NCI-H146 (cell line): Measurements from ENCODE around the gene ZBTB1.
"Not testable (repeated sequence)": the region's sequence is repeated elsewhere in the genome, so short reads cannot be mapped to it uniquely, and the experiment has no call there.

ENCODE experiments used
- DNase-seq: peaks from one replicate; lab custom pipeline; 2025; lab: John Stamatoyannopoulos, UW

ZBTB1 gene

DNA sequence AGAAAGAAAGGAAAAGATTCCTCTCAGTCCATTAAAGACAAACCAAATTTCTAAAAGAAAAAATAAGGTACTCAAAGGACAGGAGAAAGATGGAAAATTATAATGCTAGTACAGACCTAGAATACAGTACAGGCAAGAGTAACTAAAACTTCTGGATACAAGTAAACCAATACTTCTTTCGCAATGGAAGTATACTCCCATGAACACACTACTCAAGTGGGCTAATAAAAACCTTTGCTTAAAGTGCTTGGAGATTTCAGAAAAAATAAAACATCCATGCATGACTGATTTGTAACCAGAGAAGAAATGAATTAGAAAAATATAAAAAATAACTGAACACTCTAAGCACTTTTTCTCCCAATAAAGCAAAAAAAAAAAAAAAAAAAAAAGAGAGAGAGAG lies 4.5 kb upstream of the ZBTB1 start:
- DNase-seq = no peak

DNA sequence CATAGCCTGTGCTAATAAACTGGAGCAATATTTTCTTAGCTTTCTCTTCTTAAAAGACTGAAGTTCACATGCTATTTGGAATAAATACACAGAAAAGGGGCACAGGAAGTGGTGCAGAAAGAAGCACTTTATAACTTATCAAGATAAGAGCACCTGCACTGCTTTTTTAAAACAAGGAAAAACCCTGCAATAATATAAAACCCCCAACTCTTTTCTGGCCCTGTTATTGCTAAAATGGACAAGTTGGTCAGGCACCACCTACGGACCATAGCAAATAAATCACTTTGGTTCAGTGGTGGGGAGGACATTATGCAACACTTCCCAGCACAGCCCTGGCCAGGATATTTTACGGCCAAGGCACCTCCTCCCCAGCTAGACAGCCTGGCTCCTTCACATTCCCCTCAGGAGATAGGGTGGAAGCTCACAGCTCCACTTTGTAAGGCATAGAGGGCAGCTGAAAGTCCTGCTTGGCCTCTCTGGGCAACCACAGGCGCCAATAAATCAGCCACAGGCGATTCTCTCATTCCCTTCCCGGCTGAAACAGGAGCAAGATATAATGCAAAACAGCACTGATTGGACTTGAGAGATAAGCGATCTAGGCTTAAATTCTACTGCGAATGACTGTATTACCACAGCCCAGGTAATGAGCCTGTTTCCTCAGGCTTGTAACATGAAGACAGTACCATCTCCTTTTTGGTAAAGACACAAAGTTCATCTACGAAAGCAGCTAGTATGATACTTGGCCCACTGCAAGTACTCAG lies 3.0 kb upstream of the ZBTB1 start:
- DNase-seq = no peak

DNA sequence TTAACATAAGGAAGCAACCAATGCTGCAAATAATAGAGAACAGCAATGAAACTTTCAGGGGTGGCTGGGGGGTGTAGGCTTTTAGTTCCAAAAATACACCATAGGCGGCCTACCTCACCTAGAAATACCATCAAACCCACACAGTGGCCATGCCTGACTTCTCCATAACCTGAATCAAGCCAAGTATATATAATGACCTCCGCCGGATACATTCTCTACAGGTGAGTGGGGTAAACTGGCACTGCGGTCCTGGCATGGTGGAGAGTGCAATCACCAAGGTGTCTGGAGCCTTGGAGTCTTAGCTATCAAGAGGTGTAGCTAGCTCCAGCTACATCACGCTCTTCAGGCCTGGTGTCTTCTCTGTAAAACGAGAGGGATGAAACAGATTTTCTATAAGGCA lies 2.1 kb upstream of the ZBTB1 start:
- DNase-seq = no peak

DNA sequence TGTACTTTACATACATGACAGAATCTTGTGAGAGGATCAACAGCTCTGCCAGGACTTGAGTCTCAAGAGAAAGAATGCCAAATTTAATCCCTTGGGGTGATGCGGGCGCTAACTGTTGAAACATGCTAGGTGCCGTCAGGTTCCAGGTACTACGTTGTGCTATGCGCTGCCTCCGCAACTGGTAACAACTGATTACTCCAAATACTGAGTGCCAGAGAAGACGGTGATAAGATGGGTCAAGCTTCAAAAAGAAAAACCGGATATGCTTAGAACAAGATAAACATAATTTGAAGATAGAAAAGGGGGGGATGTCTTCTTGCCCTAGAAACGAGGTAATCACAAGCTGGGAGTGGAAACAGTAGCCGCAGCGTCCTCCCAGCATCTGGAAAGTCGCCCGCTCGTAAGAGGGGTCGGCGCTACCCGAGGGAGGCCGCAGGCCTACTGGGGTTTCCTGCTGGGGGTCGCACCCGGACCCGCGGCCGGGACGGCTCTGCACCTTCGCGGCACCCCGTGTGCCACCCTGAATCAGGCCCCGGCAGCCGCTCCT lies 1.6 kb upstream of the ZBTB1 start:
- no peak for DNase-seq

DNA sequence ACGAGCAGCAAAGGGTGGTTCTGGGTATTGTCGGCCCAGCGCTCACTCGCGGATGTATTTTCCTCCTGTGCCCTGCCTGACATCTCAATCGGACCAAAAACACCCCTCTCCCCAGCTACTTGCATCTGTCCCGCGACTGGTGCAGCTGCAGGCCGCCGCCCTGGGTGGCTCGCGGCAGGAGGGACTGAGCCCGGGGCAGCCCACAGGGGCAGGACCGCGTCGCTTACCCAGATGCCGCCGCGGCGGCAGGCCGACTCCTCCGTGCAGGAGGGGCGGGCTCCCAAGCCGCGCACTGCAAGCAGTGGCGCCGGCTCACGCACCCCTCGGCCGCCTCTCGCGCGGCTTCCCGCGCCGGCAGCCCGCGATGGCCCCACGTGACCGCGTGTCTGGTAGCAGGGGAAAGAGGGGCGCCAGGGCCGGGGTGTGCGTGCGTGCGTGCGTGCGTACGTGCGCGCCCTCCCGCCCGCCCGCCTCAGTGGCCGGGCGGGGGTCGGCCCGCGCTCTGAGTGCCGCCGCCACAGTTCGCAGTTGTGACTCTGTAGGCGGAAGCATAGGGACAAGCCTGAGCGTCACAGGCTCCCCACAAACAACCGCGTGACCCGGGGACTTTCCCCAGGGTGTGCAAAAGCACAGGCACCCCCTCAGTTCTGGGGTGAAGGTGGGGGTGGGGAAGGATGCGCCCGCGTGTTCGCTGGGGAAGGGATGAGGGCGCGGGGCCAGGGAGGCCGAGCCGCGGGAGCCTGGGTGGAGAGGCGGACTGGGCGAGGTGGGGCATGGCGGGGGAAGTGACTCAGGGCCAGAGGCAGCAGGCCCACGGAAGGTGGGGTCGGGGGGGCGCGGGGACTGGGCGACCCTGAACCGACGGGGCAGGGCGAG lies 898 bp upstream of the ZBTB1 start, which contains the start of gene ZBTB25:
Gene ZBTB25, minus strand, starts transcription at position 405 of the 876 bp plus-strand sequence. CDS start 13,305 bp downstream, outside the sequence.
- DNase-seq = peak; percentile 87

DNA sequence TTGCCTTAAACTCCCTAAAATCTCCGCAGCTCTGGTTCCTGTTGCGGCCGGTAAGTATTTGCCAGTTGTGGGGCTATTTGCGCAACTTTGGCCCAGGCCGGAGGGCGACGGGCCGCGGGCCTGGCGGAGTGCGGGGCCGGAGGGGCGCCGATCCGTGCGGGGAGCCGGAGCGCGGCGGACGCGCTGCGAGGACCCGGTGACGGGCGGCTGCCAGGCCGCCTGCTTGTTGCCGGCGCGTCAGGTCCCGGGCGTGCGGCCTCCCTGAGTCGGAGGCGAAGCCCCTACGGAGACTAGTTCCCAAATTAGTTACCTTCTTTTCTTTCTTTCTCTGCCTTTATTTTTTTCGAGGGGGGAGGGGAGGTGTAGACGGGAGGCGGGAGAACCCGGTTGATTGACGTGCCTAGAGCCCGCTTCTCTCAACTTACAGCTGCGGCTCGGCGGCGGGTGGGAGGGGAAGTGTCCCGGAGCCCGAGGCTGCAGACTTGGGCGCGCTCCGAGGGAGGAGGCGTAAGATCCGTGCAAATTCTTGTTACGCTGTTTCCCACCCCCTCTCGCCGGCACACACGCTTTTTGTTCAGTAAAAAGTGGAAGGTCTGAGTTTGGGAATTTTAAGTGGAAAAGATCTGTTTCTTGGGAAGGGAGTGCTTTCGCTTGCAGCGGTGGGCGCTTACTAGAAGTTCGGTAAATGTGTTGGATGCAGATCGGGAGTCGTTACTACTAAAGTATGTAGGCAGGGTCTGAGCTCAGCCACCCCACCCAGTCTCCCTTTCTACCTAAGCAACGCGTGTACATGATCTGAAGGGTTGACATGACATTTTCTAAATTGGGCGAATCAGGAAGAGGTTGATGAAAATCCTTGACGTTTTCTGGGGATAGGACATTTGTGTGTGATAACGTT lies 576 bp downstream of the ZBTB1 start:
- peak; percentile 71 for DNase-seq

DNA sequence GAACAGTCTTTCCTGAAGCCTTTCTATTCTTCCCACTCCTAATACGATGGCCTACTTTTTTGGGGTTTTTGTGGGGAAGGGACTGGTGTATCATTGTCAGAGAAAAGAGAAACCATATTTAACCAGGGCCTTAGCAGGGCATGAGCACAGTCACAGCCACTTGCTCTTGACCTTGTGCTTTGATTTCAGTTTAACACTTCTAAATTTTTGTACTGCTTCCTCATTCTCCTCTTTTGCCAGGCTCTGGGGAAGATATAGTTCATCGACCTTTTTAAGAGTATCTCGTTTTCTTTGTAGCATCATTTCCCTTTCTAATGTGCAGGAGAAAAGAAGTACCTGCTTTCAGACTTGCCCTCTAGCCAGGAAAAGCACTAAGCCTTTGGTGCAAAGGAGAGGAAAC lies 2.2 kb downstream of the ZBTB1 start:
- DNase-seq = no peak

DNA sequence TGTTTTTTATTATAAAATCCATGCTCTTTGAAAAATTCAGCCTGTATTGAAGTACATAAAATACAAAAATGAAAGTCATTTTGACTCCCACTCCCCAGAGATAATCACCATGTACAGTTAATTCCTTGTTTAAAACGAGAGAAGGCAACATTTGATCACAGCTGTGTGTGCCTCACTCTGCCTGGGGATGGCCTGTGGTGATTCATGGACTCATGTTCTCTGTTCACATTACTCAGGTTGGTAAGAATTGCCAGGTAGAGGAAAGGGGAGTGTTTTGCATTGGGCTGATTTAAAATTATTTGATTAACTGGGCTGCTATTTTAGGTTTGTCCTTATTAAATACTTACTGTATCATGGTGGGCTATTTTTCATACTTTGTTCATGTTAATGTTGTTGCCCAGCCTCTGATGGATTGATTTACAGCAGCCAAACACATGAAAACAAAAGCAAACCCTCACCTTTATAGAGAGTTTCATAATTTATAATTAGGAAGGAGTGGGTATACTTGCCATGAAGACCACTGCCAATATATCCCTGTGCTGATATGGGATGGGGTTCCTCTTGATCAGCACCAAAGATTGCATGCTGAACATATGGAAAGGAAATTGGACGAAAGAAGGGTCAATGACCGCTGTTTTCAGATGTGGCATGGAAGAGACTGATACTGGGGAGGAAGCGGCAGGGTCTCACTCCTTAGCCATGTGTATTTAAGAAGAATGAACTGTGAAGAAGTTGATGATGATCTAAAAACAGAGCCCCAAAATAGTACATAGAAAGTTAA lies 3.0 kb downstream of the ZBTB1 start:
- DNase-seq = no peak

DNA sequence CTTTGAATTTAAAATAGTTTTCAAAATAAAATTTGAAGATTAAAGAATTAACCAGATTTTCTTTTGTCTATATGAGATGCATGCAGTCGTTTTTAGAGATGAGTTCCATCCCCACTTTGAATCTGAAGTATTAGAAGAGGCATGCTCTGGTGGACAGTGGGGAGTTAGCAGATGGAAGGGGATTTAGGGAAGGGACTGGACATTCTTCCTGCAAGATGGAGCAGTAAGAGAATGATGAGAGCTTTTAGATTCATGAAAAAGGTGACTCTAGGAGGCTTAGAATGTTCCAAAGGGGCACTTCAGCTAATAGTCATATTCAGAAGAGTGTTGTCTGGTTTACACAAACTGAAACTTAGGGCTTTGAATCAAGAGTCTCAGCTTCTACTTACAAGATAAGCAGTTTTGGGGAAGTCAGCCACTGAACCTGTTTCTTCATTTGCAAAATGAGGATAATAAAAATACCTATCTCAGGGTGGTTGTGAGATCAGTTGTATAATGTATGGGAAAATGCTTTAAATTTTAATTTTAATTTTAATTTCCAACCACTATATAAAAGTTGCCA lies 3.7 kb downstream of the ZBTB1 start:
- DNase-seq = no peak

DNA sequence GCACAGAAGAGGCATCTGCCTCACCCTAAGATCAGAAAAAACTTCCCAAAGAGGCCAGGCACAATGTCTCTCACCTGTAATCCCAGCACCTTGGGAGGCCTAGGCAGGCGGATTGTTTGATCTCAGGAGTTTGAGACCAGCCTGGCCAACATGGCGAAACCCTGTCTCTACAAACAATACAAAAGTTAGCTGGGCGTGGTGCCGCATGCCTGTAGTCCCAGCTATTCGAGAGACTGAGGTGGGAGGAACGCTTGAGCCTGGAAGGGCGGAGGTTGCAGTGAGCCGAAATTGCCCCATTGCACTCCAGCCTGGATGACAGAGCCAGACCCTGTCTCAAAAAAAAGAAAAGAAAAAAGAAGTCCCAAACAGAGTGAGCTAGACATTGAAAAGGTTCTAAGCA lies 4.5 kb downstream of the ZBTB1 start:
- no peak for DNase-seq

DNA sequence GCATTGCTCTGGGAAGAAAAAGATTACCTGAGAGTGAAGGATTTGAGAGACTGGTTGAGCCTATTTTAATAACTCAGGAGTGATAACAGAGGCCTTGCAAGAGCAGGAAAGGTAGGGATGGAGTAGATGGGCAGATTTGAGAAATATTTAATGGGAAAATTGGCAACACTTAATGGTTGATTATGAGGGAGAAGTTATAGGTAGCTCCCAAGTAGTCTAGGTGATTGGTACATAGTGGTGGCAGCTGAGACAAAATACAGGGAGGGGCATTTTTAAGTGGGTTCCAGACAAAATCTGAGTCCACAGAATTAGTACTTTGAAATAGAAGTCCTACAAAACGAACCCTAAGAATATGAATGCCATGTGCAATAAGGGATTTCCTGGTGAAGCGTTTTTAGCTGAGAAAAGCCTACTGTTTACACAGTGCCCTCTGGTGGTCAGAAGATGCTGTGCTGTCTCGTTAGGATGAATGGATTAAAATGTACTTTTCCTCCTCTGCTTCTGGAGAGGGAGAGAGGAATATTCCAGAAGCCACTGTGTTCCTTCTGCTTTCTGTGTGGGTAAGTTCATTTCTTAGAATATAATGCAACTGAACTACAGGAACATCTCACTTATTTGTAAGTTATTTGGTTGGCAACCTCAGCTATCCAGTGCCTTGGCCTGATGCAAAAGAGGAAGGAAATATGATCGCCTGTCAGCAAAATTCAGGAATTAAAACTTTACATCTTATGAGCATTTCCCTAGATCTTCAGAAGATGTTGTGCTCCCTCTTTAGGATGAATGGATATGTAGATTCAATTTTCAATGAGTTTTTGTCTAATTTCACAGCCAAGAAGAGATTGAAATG lies 6.5 kb downstream of the ZBTB1 start:
- DNase-seq = peak; percentile 55

DNA sequence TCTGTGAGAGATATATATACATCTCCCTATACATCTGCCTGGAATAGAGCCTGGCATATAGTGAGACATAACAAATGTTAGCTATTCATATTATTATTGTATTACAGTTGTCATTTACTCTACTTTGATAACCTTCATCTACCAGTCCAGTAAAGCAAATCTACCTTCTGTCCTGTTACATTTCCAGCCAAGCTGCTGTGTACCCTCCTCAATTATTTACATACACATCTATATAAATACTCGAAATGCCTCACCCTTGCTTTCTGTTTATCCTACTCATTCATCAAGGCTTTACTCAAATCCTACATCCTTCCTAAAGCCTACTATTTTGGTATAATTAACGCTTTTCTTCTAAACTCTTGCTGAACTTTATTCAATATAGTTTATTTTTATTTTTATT lies 8.7 kb downstream of the ZBTB1 start:
- DNase-seq = no peak

DNA sequence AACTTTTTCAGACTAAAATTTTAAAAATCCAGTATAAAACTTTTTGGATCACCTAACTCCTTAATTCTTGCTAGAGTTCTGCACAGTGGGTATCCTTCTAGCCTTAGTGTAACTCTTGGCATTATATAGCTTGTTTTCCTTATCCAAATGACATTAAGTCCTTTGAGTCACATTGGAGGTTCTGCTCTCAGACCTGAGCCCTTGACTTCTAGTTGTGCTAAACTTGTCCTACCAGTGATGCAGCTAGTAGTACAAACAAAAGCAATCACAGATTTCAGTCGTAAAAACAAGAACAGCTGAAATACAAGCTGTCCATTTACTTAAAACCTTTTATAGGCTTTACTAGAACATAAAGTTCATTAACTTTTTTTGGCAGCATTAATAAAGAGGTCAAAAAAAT lies 10.5 kb downstream of the ZBTB1 start:
- DNase-seq = no peak

DNA sequence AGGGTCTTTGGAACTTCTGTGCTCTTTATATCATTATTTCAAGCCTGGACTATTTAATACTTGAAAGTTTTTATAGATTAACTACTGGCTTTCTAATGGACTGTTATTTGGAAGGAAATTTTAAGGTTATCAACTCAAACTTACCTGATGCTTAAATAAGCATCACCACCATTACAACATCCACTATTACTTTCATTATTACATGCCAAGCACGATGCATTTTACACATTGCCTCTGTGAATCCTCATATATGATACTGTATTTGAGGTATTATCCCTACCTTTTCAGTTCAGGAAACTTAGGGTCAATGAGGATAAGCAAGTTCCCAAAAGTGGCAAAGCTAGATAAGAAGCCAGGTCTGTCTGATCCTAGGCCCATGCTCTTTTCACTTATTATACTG lies 12.4 kb downstream of the ZBTB1 start:
- DNase-seq = no peak

DNA sequence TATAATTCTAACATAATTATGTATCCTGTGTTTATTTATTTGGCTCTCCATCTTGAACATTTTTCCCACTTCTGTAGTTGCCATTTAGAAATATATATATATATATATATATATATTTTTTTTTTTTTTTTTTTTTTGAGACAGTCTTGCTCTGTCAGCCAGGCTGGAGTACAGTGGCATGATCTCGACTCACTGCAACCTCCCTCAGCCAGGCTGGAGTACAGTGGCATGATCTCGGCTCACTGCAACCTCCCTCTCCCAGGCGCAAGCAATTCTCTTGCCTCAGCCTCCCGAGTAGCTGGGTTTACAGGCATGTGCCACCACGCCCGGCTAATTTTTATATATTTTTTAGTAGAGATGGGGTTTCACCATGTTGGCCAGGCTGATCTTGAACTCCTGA lies 13.1 kb downstream of the ZBTB1 start:
- DNase-seq = not testable (repeated sequence)

DNA sequence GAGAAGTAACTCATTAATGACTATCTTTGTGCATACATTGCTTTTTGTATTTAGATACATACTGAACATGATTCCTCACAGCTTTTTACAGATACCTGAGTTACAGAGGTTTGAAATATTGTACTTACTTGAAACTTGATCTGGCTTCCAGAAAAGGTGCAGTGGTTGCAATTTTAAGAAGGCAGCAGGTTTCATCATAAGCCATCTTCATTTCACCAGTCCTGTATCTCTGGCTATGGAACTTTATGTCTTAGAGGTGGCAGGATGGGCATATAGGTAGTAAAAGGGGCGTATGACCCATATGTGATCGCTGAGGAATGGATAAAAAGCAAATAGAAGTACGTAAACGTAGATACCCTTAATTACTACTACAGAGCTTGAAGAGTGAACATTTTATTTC lies 13.7 kb downstream of the ZBTB1 start:
- no peak for DNase-seq

DNA sequence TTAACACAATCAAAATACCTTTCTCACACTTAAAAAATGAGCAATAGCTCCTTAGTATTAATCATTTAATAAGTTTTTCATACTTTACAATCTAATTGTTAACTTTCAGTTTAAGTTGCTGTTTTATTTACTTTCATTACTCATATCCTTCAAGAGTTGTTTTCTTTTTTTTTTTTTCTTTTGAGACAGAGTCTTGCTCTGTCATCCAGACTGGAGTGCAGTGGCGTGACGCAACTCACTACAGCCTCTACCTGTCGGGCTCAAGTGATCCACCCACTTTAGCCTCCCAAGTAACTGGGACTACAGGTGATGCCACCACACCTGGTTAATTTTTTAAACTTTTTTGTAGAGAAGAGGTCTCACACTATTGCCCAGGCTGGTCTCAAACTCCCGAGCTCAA lies 16.1 kb downstream of the ZBTB1 start:
- DNase-seq = no peak

DNA sequence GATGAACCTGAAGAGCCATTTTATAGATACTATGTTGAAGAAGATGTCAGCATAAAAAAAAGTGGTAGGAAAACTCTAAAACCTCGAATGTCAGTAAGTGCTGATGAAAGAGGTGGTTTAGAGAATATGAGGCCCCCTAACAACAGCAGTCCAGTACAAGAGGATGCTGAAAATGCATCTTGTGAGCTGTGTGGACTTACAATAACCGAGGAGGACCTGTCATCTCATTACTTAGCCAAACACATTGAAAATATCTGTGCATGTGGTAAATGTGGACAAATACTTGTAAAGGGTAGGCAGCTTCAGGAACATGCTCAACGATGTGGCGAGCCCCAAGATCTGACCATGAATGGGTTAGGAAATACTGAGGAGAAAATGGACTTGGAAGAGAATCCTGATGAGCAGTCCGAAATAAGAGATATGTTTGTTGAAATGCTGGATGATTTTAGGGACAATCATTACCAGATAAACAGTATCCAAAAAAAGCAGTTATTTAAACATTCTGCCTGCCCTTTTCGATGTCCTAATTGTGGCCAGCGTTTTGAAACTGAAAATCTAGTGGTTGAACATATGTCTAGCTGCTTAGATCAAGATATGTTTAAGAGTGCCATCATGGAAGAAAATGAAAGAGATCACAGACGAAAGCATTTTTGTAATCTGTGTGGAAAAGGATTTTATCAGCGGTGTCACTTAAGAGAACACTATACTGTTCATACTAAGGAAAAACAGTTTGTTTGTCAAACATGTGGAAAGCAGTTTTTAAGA lies 18.2 kb downstream of the ZBTB1 start:
- DNase-seq = no peak

DNA sequence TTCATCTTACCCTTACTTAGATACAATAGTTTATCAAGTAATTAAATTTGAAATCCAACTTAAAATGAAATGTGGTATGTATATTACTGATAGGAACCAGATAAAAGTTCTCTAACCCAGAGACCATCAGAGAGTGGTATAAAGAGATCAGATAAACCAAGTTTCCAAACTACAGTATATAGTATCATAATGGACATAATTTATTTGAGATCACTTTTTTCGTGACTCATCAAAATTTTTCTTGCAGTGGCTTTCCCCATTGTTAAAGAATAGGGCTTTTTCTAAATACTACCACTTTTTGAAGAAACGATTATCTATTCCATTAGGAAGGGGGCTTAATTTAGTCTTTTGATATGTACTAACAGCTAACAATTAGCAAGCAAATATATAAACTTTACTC lies 20.8 kb downstream of the ZBTB1 start:
- DNase-seq = no peak
